HepG2 (cell line): Measurements from ENCODE around the gene SNRNP27. TPM values are rescaled to one million over a fixed set of nuclear protein-coding genes. Genes with fewer than 3 reads are reported as not detected.

Experiments
- ARID5B ChIP-seq: IDR thresholded peaks from 2 replicates; pipeline ENCODE4 v1.4.0; 2020; ENCODE audit warnings: mild to moderate bottlenecking, missing genetic modification reagents
- CREB1 ChIP-seq, 2 experiments: fragments of 450-650 bp in 1 of 2; IDR thresholded peaks; 2 replicates each; pipeline ENCODE4 v1.6.1; 2016 to 2017; ENCODE audit warnings: control low read depth in 1 of 2, mild to moderate bottlenecking in 1 of 2, missing compliant biosample characterization in 1 of 2, missing genetic modification characterization in 1 of 2
- DMAP1 ChIP-seq: IDR thresholded peaks from 2 replicates; pipeline ENCODE4 v1.6.1; 2016
- ERF ChIP-seq: IDR thresholded peaks from 2 replicates; pipeline ENCODE4 v1.6.1; 2018; ENCODE audit warnings: missing biosample characterization, missing genetic modification reagents
- GABPB1 ChIP-seq: IDR thresholded peaks from 2 replicates; pipeline ENCODE4 v1.6.1; 2016; ENCODE audit warnings: mild to moderate bottlenecking, missing genetic modification reagents, moderate library complexity, missing compliant biosample characterization
- KDM2A ChIP-seq: sonication (generic); formaldehyde crosslinking; IDR thresholded peaks from 2 replicates; pipeline ENCODE4 v1.4.0; 2020; ENCODE audit warnings: low read depth, missing genetic modification reagents, borderline replicate concordance
- MXD4 ChIP-seq: IDR thresholded peaks from 2 replicates; pipeline ENCODE4 v1.6.1; 2016; ENCODE audit warnings: mild to moderate bottlenecking, missing biosample characterization, missing genetic modification reagents
- NBN ChIP-seq: fragments of 450-650 bp; conservative IDR thresholded peaks from 2 replicates; pipeline ENCODE4 v1.6.1; 2017
- NR2F6 ChIP-seq, 2 experiments: IDR thresholded peaks; 2 replicates each; pipeline ENCODE4 v1.6.1; 2016; ENCODE audit warnings: antibody characterized with exemption in 1 of 2, mild to moderate bottlenecking in 1 of 2
- SNAI1 ChIP-seq: sonication (generic); formaldehyde crosslinking; IDR thresholded peaks from 2 replicates; pipeline ENCODE4 v1.5.0; 2020; ENCODE audit warnings: mild to moderate bottlenecking, missing genetic modification reagents, borderline replicate concordance
- SNAPC2 ChIP-seq: sonication (generic); formaldehyde crosslinking; IDR thresholded peaks from 2 replicates; pipeline ENCODE4 v1.8.1; 2022; ENCODE audit warnings: mild to moderate bottlenecking, missing genetic modification reagents
- TOPORS ChIP-seq: sonication (generic); formaldehyde crosslinking; IDR thresholded peaks from 2 replicates; pipeline ENCODE4 v1.8.0; 2023; ENCODE audit warnings: mild to moderate bottlenecking, missing genetic modification reagents
- ZBTB46 ChIP-seq: sonication (generic); formaldehyde crosslinking; IDR thresholded peaks from 2 replicates; pipeline ENCODE4 v1.4.0; 2020; ENCODE audit warnings: mild to moderate bottlenecking, missing genetic modification reagents, borderline replicate concordance
- ZFP1 ChIP-seq: IDR thresholded peaks from 2 replicates; pipeline ENCODE4 v1.6.1; 2016
- ZNF367 ChIP-seq: sonication (generic); formaldehyde crosslinking; IDR thresholded peaks from 2 replicates; pipeline ENCODE4 v1.4.0; 2020; ENCODE audit warnings: missing genetic modification reagents, borderline replicate concordance
- ZNF557 ChIP-seq: sonication (generic); formaldehyde crosslinking; IDR thresholded peaks from 2 replicates; pipeline ENCODE4 v1.4.0; 2020; ENCODE audit warnings: missing genetic modification reagents
- ZNF563 ChIP-seq: sonication (generic); formaldehyde crosslinking; IDR thresholded peaks from 2 replicates; pipeline ENCODE4 v1.8.0; 2022; ENCODE audit warnings: mild to moderate bottlenecking, moderate library complexity, missing genetic modification reagents
- ZSCAN25 ChIP-seq: sonication (generic); formaldehyde crosslinking; IDR thresholded peaks from 2 replicates; pipeline ENCODE4 v1.8.0; 2022; ENCODE audit warnings: mild to moderate bottlenecking, missing genetic modification reagents
- polyA plus RNA-seq, 8 experiments: library from polyadenylated mRNA; depleted of rRNA in 3 of 8; stranded (reverse) in 7 of 8; unstranded in 1 of 8; fragments of >200 nt; fragmentation: Illumina TruSeq in 4 of 8; extraction: Trizol in 4 of 8; gene quantifications; 2 replicates each; pipeline versions ENCODE4 v1.2.1 to v1.2.3, GENCODE V29; 2011 to 2016; ENCODE audit warnings: low read depth in 4 of 8, missing spikeins in 1 of 8, mixed read lengths in 1 of 8; ENCODE audit not compliant: insufficient read depth in 1 of 8
- total RNA-seq, 5 experiments: library from RNA; depleted of rRNA; stranded (reverse); fragments of >200 nt; fragmentation: Illumina TruSeq; extraction: Trizol; gene quantifications; 2 replicates each; pipeline ENCODE4 v1.2.3, GENCODE V29; 2016; ENCODE audit warnings: low read depth in 1 of 5
- TF ChIP-seq, protein P1 (sequence below): sonication (generic); formaldehyde crosslinking; IDR thresholded peaks from 2 replicates; pipeline ENCODE4 v1.5.0; 2020; ENCODE audit warnings: mild to moderate bottlenecking, missing genetic modification reagents

The SNRNP27 gene
- total and polyA plus RNA-seq, 2 of the 13 experiments (the other 11 are each of a cell fraction or from before 2014, with no cell fraction given), result 49.8 to 54.6 TPM

DNA sequence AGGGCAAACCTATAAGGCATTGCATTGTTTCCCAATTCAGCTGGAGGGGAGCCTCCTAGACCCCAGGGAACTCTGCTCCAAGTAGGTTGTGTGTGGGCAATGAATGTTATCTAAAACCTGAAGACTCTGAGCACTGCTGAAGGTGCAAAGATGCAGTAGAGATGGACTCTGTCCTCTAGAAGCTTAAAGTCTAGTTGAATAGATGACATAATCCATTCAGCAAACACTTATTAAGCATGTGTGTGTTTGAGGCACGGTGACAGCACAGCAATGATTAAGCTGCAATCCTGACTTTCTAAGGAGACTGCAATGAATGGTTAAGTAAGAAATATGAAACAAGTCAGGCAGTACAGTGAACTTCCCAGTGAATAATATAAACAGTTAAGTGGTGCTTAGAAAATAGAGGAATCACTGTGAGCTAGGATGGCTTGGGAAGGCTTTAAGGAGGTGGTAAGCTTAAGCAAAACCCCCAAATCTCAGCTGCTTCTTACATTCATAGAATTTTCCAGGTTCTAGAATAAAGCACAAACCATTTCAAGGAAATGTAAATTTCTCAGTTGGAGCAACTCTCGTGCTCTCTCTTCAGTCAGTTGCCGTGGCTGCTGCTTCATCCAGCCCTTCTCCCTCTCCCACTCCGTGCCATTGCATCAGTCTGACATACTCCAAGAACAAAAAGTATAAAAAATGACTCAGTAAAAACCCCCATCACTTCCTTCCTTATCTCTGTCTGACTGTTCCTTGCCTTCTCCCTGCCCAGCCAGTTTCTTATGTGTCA lies 40.3 kb downstream of the SNRNP27 start (continued):
- no peak; the same call in none of the 2 replicates for TF ChIP-seq ZFP1 (CRISPR knock-in tag)
- TF ChIP-seq NR2F6 (IDR thresholded peaks at IDR 0.05), result peak; percentile 32; the same call in 1 of the 2 replicates
- peak; percentile 62; the same call in 1 of the 2 replicates for TF ChIP-seq NR2F6 (CRISPR knock-in tag; IDR thresholded peaks at IDR 0.05)
- TF ChIP-seq MXD4 (CRISPR knock-in tag), result no peak
- TF ChIP-seq ZBTB46 (CRISPR knock-in tag), result no peak
- TF ChIP-seq, protein P1, sequence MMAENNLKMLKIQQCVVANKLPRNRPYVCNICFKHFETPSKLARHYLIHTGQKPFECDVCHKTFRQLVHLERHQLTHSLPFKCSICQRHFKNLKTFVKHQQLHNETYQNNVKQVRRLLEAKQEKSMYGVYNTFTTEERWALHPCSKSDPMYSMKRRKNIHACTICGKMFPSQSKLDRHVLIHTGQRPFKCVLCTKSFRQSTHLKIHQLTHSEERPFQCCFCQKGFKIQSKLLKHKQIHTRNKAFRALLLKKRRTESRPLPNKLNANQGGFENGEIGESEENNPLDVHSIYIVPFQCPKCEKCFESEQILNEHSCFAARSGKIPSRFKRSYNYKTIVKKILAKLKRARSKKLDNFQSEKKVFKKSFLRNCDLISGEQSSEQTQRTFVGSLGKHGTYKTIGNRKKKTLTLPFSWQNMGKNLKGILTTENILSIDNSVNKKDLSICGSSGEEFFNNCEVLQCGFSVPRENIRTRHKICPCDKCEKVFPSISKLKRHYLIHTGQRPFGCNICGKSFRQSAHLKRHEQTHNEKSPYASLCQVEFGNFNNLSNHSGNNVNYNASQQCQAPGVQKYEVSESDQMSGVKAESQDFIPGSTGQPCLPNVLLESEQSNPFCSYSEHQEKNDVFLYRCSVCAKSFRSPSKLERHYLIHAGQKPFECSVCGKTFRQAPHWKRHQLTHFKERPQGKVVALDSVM (CRISPR knock-in tag), result no peak
- no peak; the same call in 1 of the 2 replicates for TF ChIP-seq DMAP1 (CRISPR knock-in tag)
- TF ChIP-seq GABPB1 (CRISPR knock-in tag), result no peak
- no peak for TF ChIP-seq SNAI1 (CRISPR knock-in tag)
- no peak for TF ChIP-seq TOPORS
- peak; percentile 96 for TF ChIP-seq ARID5B (CRISPR knock-in tag)
- no peak for TF ChIP-seq KDM2A
- no peak for TF ChIP-seq SNAPC2
- TF ChIP-seq ZNF367 (CRISPR knock-in tag), result no peak
- TF ChIP-seq ZNF563 (CRISPR knock-in tag), result no peak
- TF ChIP-seq ZNF557, result no peak; the same call in 1 of the 2 replicates
- TF ChIP-seq ZSCAN25 (CRISPR knock-in tag), result no peak
- peak; percentile 66 for TF ChIP-seq ERF (CRISPR knock-in tag)
- TF ChIP-seq NBN, result no peak
- TF ChIP-seq CREB1 (IDR thresholded peaks at IDR 0.05), result 0 out of 2 replicates have a peak, but pooled peaks have one; percentile 7
- peak; percentile 84 for TF ChIP-seq CREB1 (CRISPR knock-in tag; IDR thresholded peaks at IDR 0.05)
